ENCODE results near the gene KRT34.
"Not testable (repeated sequence)": the region's sequence is repeated elsewhere in the genome, so short reads cannot be mapped to it uniquely, and the experiment has no call there.

Gene KRT34

GRCh38 chr17:41404024-41404671, 22.0 kb upstream of the KRT34 start:
- peak; percentile 98 for DNase-seq (ENCODE audit: low spot score)

GRCh38 chr17:41403404-41404023, 21.4 kb upstream of the KRT34 start:
- DNase-seq (ENCODE audit: low spot score), result peak; percentile 11

- DNase-seq (ENCODE audit: low spot score), result peak; percentile 62
Observed at GRCh38 chr17:41402161-41402560, 20.1 kb upstream of the KRT34 start.

GRCh38 chr17:41396996-41397660, 15.0 kb upstream of the KRT34 start, which contains the start of gene KRT31:
TSS of gene KRT31 (minus strand) at chr17:41397608. CDS start at chr17:41397539, 69 bp downstream.
- DNase-seq (ENCODE audit: low spot score), result no peak

- DNase-seq (ENCODE audit: low spot score), result no peak
Observed at GRCh38 chr17:41396340-41396739, 14.2 kb upstream of the KRT34 start.

- no peak for DNase-seq (ENCODE audit: low spot score)
Observed at GRCh38 chr17:41395611-41396010, 13.5 kb upstream of the KRT34 start.

GRCh38 chr17:41395044-41395443, 12.9 kb upstream of the KRT34 start:
- DNase-seq (ENCODE audit: low spot score), result not testable (repeated sequence)

GRCh38 chr17:41394254-41394996, 12.3 kb upstream of the KRT34 start:
- DNase-seq (ENCODE audit: low spot score), result peak; percentile 66

GRCh38 chr17:41393826-41394225, 11.7 kb upstream of the KRT34 start:
- no peak for DNase-seq (ENCODE audit: low spot score)

GRCh38 chr17:41393294-41393693, 11.2 kb upstream of the KRT34 start:
- DNase-seq (ENCODE audit: low spot score), result no peak

GRCh38 chr17:41392278-41392677, 10.2 kb upstream of the KRT34 start:
- peak; percentile 61 for DNase-seq (ENCODE audit: low spot score)

GRCh38 chr17:41391535-41391934, 9.4 kb upstream of the KRT34 start:
- no peak for DNase-seq (ENCODE audit: low spot score)

- no peak for DNase-seq (ENCODE audit: low spot score)
Observed at GRCh38 chr17:41390411-41390938, 8.4 kb upstream of the KRT34 start.

- no peak for DNase-seq (ENCODE audit: low spot score)
Observed at GRCh38 chr17:41387670-41388069, 5.6 kb upstream of the KRT34 start.

- DNase-seq (ENCODE audit: low spot score), result no peak
Observed at GRCh38 chr17:41386227-41386626, 4.1 kb upstream of the KRT34 start.

GRCh38 chr17:41383690-41384089, 1.6 kb upstream of the KRT34 start:
- DNase-seq (ENCODE audit: low spot score), result no peak

GRCh38 chr17:41382394-41382793, 288 bp upstream of the KRT34 start:
- DNase-seq (ENCODE audit: low spot score), result peak; percentile 55

GRCh38 chr17:41380091-41380490, 2.0 kb downstream of the KRT34 start:
- peak; percentile 93 for DNase-seq (ENCODE audit: low spot score)

- peak; percentile 38 for DNase-seq (ENCODE audit: low spot score)
Observed at GRCh38 chr17:41377546-41377945, 4.6 kb downstream of the KRT34 start.

GRCh38 chr17:41369713-41370112, 12.4 kb downstream of the KRT34 start, which contains the start of gene KRT33B:
TSS of gene KRT33B (minus strand) at chr17:41369813. CDS start at chr17:41369750, 63 bp downstream.
- no peak for DNase-seq (ENCODE audit: low spot score)

- DNase-seq (ENCODE audit: low spot score), result no peak
Observed at GRCh38 chr17:41369023-41369422, 13.1 kb downstream of the KRT34 start.

GRCh38 chr17:41367426-41368075, 14.6 kb downstream of the KRT34 start:
- DNase-seq (ENCODE audit: low spot score), result peak; percentile 87
